A673 (cell line): Measurements from ENCODE around the gene EPAS1. TPM values are rescaled to one million over a fixed set of nuclear protein-coding genes. Genes with fewer than 3 reads are reported as not detected.

Experiments
- BruUV-seq: library from RNA; stranded (reverse); fragments of 400-500 nt; replicated peaks from 2 replicates; lab custom pipeline; 2021; lab: Mats Ljungman, UMichigan
- CTCF ChIA-PET: fragments of 300-600 bp; sonication (Branson Sonifier 250); formaldehyde crosslinking; loops from one replicate; lab custom pipeline; 2022; ENCODE audit warnings: antibody characterized with exemption; lab: Charles Lee
- POLR2A ChIA-PET: fragments of 300-600 bp; sonication (Branson Sonifier 250); formaldehyde crosslinking; loops from one replicate; lab custom pipeline; 2022; ENCODE audit warnings: antibody characterized with exemption; ENCODE audit not compliant: low non-redundant PET; lab: Charles Lee
- DNase-seq: peaks from one replicate; pipeline ENCODE4 v3.0.0-alpha.2; 2015; ENCODE audit warnings: low spot score
- H3K27ac ChIP-seq: fragments of 200-600 bp; sonication (generic); 2 replicates; pipeline ENCODE4 v1.5.1; 2016; ENCODE audit warnings: mixed run types, low read depth, mild to moderate bottlenecking, mixed read lengths, antibody characterized with exemption, low read length; ENCODE audit not compliant: poor library complexity, severe bottlenecking
- H3K27me3 ChIP-seq: fragments of 200-600 bp; sonication (generic); replicated peaks from 2 replicates; pipeline ENCODE4 v1.6.1; 2017; ENCODE audit warnings: mixed run types, low read depth, mild to moderate bottlenecking, mixed read lengths, antibody characterized with exemption, low read length; ENCODE audit not compliant: insufficient read depth, poor library complexity
- H3K36me3 ChIP-seq: fragments of 200-600 bp; sonication (generic); 2 replicates; pipeline ENCODE4 v1.6.1; 2016; ENCODE audit warnings: mixed run types, mild to moderate bottlenecking, mixed read lengths, antibody characterized with exemption, low read length; ENCODE audit not compliant: insufficient read depth, poor library complexity, severe bottlenecking
- H3K4me1 ChIP-seq: fragments of 200-600 bp; sonication (generic); 2 replicates; pipeline ENCODE4 v1.6.1; 2017; ENCODE audit warnings: mixed run types, mild to moderate bottlenecking, mixed read lengths, antibody characterized with exemption, low read length; ENCODE audit not compliant: insufficient read depth, poor library complexity, severe bottlenecking
- H3K4me3 ChIP-seq: fragments of 200-600 bp; sonication (generic); 2 replicates; pipeline ENCODE4 v1.5.1; 2016; ENCODE audit warnings: low read depth, mixed run types, mild to moderate bottlenecking, mixed read lengths, low read length; ENCODE audit not compliant: poor library complexity, severe bottlenecking
- H3K9me3 ChIP-seq: fragments of 200-600 bp; sonication (generic); 2 replicates; pipeline ENCODE4 v1.6.1; 2016; ENCODE audit warnings: mixed run types, low read depth, mild to moderate bottlenecking, mixed read lengths, antibody characterized with exemption, low read length; ENCODE audit not compliant: poor library complexity, severe bottlenecking
- EZH2 ChIP-seq: fragments of 200-600 bp; sonication (generic); IDR thresholded peaks from 2 replicates; pipeline ENCODE4 v1.6.1; 2017; ENCODE audit warnings: borderline replicate concordance, low read depth, mild to moderate bottlenecking, mixed read lengths, antibody characterized with exemption, low read length; ENCODE audit not compliant: poor library complexity, severe bottlenecking
- intact Hi-C: fragments of 100-400 bp; cut with micrococcal nuclease; formaldehyde crosslinking; loops from one replicate; pipeline ENCODE4 v1.10.0; 2022; ENCODE audit not compliant: unreplicated experiment
- total RNA-seq: library from RNA; stranded (reverse); gene quantifications from 2 replicates; pipeline ENCODE4 v1.2.3, GENCODE V29; 2021
- TF ChIP-seq, protein P1 (sequence below): fragments of 300-800, 200-600 bp; sonication (generic); conservative IDR thresholded peaks from 2 replicates; pipeline ENCODE4 v1.5.1; 2017; ENCODE audit warnings: low read depth, mild to moderate bottlenecking, antibody characterized with exemption, low read length, moderate library complexity, mixed read lengths

Gene EPAS1
- total RNA-seq, 1 experiment from 2014 or later, result 0.41 TPM

DNA sequence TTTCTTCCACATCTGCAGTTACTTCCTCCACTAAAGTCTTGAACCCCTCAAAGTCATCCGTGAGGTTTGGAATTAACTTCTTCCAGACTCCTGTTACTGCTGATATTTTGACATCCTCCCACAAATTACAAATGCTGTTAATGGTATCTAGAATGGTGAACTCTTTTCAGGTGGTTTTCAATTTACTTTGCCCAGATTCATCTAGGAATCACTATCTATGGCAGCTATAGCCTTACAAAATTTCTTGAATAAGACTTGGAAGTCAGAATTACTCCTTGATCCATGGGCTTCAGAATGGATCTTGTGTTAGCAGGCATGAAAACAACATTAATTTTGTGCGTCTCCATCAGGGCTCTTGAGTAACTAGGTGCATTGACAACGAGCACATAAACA lies 19.9 kb downstream of the EPAS1 start:
- Histone ChIP-seq H3K4me1 (no peaks in the 10 kb centered on the region), H3K4me3 (no peak overlapping the region), H3K9me3 (no peaks in the 10 kb centered on the region), H3K27ac (no peak overlapping the region), H3K36me3 (no peaks in the 10 kb centered on the region), H3K27me3 (no peaks in the 10 kb centered on the region)
- intact Hi-C loops, result no loop called here
- POLR2A ChIA-PET, result no interaction called here
- TF ChIP-seq, protein P1, sequence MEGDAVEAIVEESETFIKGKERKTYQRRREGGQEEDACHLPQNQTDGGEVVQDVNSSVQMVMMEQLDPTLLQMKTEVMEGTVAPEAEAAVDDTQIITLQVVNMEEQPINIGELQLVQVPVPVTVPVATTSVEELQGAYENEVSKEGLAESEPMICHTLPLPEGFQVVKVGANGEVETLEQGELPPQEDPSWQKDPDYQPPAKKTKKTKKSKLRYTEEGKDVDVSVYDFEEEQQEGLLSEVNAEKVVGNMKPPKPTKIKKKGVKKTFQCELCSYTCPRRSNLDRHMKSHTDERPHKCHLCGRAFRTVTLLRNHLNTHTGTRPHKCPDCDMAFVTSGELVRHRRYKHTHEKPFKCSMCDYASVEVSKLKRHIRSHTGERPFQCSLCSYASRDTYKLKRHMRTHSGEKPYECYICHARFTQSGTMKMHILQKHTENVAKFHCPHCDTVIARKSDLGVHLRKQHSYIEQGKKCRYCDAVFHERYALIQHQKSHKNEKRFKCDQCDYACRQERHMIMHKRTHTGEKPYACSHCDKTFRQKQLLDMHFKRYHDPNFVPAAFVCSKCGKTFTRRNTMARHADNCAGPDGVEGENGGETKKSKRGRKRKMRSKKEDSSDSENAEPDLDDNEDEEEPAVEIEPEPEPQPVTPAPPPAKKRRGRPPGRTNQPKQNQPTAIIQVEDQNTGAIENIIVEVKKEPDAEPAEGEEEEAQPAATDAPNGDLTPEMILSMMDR, result no peak
- TF ChIP-seq EZH2, result no peak
- no peak for DNase-seq
- BruUV-seq, result no TSS peak
- CTCF ChIA-PET, result no interaction called here

DNA sequence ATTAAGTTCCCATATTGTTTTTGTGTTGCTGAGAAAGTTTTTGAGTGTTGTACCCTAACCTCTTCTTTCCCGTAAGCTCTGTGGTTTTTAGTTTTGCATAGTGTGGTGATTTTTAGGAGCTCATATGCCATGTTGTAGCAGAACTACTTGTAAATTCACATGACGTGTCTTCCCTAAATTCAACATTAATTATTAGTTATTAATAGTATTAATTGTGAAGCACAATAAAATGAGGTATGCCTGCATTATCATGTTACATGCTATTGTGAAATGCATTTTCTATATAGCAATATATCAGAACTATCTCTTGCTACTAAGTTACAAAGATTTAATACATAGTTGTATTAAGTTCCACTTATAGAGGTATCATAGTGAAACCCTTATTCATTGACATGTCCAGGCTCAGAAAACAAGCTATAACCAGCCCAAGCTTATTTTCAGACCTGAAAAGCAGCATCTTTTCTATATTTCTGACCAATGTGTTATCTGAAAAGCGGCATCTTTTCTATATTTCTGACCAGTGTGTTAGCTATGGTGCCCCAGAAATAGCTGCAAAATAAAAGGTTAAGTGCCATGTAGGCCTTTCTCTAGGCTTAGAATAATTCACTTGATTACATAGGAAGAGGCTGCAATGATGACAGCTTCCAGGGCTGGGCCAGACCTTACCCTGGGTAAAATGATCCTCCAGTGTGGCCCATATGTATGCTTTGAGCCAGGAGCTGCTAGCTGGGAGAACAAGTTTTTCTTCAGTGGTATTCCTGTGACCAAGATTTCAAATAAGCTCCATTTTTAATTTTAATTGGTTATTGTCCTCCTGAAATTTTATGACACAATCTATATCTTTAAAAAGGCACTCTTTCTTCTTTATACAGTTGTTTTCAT lies 21.6 kb downstream of the EPAS1 start:
- TF ChIP-seq, protein P1, result no peak
- no peak for TF ChIP-seq EZH2
- H3K9me3 ChIP-seq, result no peaks in the 10 kb centered on the region
- CTCF ChIA-PET, result no interaction called here
- H3K36me3 ChIP-seq, result no peaks in the 10 kb centered on the region
- no peaks in the 10 kb centered on the region for H3K4me1 ChIP-seq
- H3K4me3 ChIP-seq, result no peak overlapping the region
- H3K27ac ChIP-seq, result no peak overlapping the region
- POLR2A ChIA-PET, result no interaction called here
- intact Hi-C loops, result no loop called here
- H3K27me3 ChIP-seq, result no peaks in the 10 kb centered on the region
- BruUV-seq, result no TSS peak
- DNase-seq, result no peak

DNA sequence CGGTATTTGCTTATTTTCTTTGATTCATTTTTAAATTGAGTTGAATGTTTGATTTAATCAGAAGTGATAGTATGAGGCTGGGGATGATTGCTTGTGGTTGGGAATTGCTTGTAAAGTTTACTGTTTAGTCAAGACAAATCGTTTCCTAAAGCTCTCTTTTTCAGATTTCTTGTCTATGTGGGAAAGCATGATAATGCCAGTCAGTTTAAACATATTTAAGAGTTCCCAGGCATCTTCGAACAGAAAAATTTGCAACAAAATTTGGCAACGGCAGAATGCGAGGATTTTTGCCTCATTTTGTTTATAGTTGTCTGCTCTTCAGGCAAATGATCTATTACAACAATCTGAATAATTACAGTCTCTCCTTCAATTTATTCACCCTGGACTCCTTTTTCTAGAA lies 22.5 kb downstream of the EPAS1 start:
- Histone ChIP-seq H3K4me3 (no peak overlapping the region), H3K4me1 (no peaks in the 10 kb centered on the region), H3K9me3 (no peaks in the 10 kb centered on the region), H3K36me3 (no peaks in the 10 kb centered on the region), H3K27me3 (no peaks in the 10 kb centered on the region), H3K27ac (no peak overlapping the region)
- no TSS peak for BruUV-seq
- intact Hi-C loops, result no loop called here
- ChIA-PET POLR2A (no interaction called here), CTCF (no interaction called here)
- TF ChIP-seq, protein P1, result no peak
- TF ChIP-seq EZH2, result no peak
- no peak for DNase-seq
